ENCODE results near the gene ZNF692.
A peak's percentile ranks its signal among the peaks of the same experiment; 100 is the strongest.
"Not testable (repeated sequence)": the region's sequence is repeated elsewhere in the genome, so short reads cannot be mapped to it uniquely, and the experiment has no call there.

ZNF692 gene

GRCh38 chr1:248882427-248882826 lies 23.5 kb upstream of the ZNF692 start:
- DNase-seq (ENCODE audit: low read depth in 3 of 3) = not testable (repeated sequence)

GRCh38 chr1:248881261-248881660 lies 22.4 kb upstream of the ZNF692 start:
- DNase-seq (ENCODE audit: low read depth in 3 of 3) = no peak

GRCh38 chr1:248873993-248874533 lies 15.2 kb upstream of the ZNF692 start:
- peak; percentile 67 to 74 (median 72) for DNase-seq (ENCODE audit: low read depth in 3 of 3)

- peak; percentile 84 to 97 (median 94) for DNase-seq (ENCODE audit: low read depth in 3 of 3)
Measured at GRCh38 chr1:248873409-248873992, 14.6 kb upstream of the ZNF692 start.

GRCh38 chr1:248872752-248873408 lies 14.0 kb upstream of the ZNF692 start:
- peak; percentile 36 to 52 (median 43) for DNase-seq (ENCODE audit: low read depth in 3 of 3)

GRCh38 chr1:248871837-248872401 lies 13.0 kb upstream of the ZNF692 start:
- DNase-seq (ENCODE audit: low read depth in 3 of 3) = no peak

- DNase-seq (ENCODE audit: low read depth in 3 of 3) = peak; percentile 63 to 85 (median 74)
Measured at GRCh38 chr1:248862998-248863881, 4.4 kb upstream of the ZNF692 start.

- no peak for DNase-seq (ENCODE audit: low read depth in 3 of 3)
Measured at GRCh38 chr1:248862695-248862997, 3.8 kb upstream of the ZNF692 start.

GRCh38 chr1:248861616-248862015 lies 2.7 kb upstream of the ZNF692 start:
- DNase-seq (ENCODE audit: low read depth in 3 of 3) = no peak

GRCh38 chr1:248860007-248860406 lies 1.1 kb upstream of the ZNF692 start:
- DNase-seq (ENCODE audit: low read depth in 3 of 3) = no peak

- DNase-seq (ENCODE audit: low read depth in 3 of 3) = peak in 1 of 3 donors; percentile 16
Measured at GRCh38 chr1:248858096-248858890, 592 bp downstream of the ZNF692 start.

- DNase-seq (ENCODE audit: low read depth in 3 of 3) = no peak
Measured at GRCh38 chr1:248857749-248858095, 1.2 kb downstream of the ZNF692 start.

- DNase-seq (ENCODE audit: low read depth in 3 of 3) = no peak
Measured at GRCh38 chr1:248857201-248857600, 1.7 kb downstream of the ZNF692 start.

- DNase-seq (ENCODE audit: low read depth in 3 of 3) = no peak
Measured at GRCh38 chr1:248856176-248856575, 2.7 kb downstream of the ZNF692 start.

GRCh38 chr1:248855580-248855979 lies 3.3 kb downstream of the ZNF692 start:
- no peak for DNase-seq (ENCODE audit: low read depth in 3 of 3)

- no peak for DNase-seq (ENCODE audit: low read depth in 3 of 3)
Measured at GRCh38 chr1:248853663-248854375, 5.1 kb downstream of the ZNF692 start.

GRCh38 chr1:248852481-248853405 lies 6.1 kb downstream of the ZNF692 start:
- no peak for DNase-seq (ENCODE audit: low read depth in 3 of 3)

- DNase-seq (ENCODE audit: low read depth in 3 of 3) = no peak
Measured at GRCh38 chr1:248851390-248851789, 7.5 kb downstream of the ZNF692 start.

GRCh38 chr1:248850536-248851251 lies 8.2 kb downstream of the ZNF692 start:
- DNase-seq (ENCODE audit: low read depth in 3 of 3) = no peak

Measured in stimulated activated CD4-positive, alpha-beta T cell treated with anti-CD3 and anti-CD28 coated beads, TNF-alpha, amount 100 ng/mL, for 48 hours (primary cell).